IMR-90 (cell line): Measurements from ENCODE around the gene EMX1. TPM values are rescaled to one million over a fixed set of nuclear protein-coding genes. Genes with fewer than 3 reads are reported as not detected.

Experiments
- ATAC-seq: fragments of 200-7000 bp; cut with Tn5 transposase; 2 replicates; pipeline ENCODE4 v1.9.1; 2020; ENCODE audit warnings: low read depth, mild to moderate bottlenecking, moderate library complexity
- BruUV-seq: library from RNA; stranded (reverse); fragments of 400-500 nt; replicated peaks from 2 replicates; lab custom pipeline; 2021; lab: Mats Ljungman, UMichigan
- CTCF ChIA-PET: fragments of 300-600 bp; formaldehyde crosslinking; extraction: SDS; loops from one replicate; lab custom pipeline; 2021; ENCODE audit warnings: antibody characterized with exemption; lab: Yijun Ruan, JAX
- POLR2A ChIA-PET: fragments of 300-600 bp; sonication (Branson Sonifier 250); formaldehyde crosslinking; loops from one replicate; lab custom pipeline; 2022; ENCODE audit warnings: antibody characterized with exemption; ENCODE audit not compliant: unreplicated experiment; lab: Charles Lee
- DNase-seq: peaks from one replicate; pipeline ENCODE4 v3.0.0; 2013
- H2AFZ ChIP-seq: replicated peaks from 2 replicates; pipeline ENCODE3; 2013; ENCODE audit warnings: low read length, mild to moderate bottlenecking; ENCODE audit not compliant: poor library complexity
- H2AK5ac ChIP-seq: 2 replicates; pipeline ENCODE4 v1.6.1; 2013; ENCODE audit warnings: low read depth, low read length, inconsistent platforms
- H2AK9ac ChIP-seq: replicated peaks from 2 replicates; pipeline ENCODE3; 2013; ENCODE audit warnings: mild to moderate bottlenecking, low read depth, low read length, moderate library complexity; ENCODE audit not compliant: poor library complexity
- H2BK120ac ChIP-seq: 2 replicates; pipeline ENCODE4 v1.6.1; 2013; ENCODE audit warnings: low read depth, low read length, inconsistent platforms
- H2BK15ac ChIP-seq: 3 replicates; pipeline ENCODE4 v1.6.1; 2013; ENCODE audit warnings: low read depth, low read length, inconsistent platforms
- H2BK20ac ChIP-seq: 2 replicates; pipeline ENCODE4 v1.6.1; 2013; ENCODE audit warnings: low read depth, mild to moderate bottlenecking, inconsistent platforms, low read length, moderate library complexity
- H2BK5ac ChIP-seq: 2 replicates; pipeline ENCODE4 v1.6.1; 2013; ENCODE audit warnings: mild to moderate bottlenecking, low read depth, low read length, inconsistent platforms; ENCODE audit not compliant: poor library complexity, severe bottlenecking
- H3K14ac ChIP-seq: replicated peaks from 2 replicates; pipeline ENCODE4 v1.6.1; 2013; ENCODE audit warnings: low read depth, low read length, inconsistent platforms
- H3K18ac ChIP-seq: 2 replicates; pipeline ENCODE4 v1.6.1; 2013; ENCODE audit warnings: low read depth, low read length, control low read depth
- H3K23ac ChIP-seq: 2 replicates; pipeline ENCODE4 v1.6.1; 2013; ENCODE audit warnings: low read depth, low read length, inconsistent platforms
- H3K27ac ChIP-seq: 2 replicates; pipeline ENCODE4 v1.5.1; 2013; ENCODE audit warnings: mild to moderate bottlenecking, control low read depth, low read length; ENCODE audit not compliant: insufficient read depth
- H3K27me3 ChIP-seq: 2 replicates; pipeline ENCODE4 v1.6.1; 2013; ENCODE audit warnings: low read length; ENCODE audit not compliant: control insufficient read depth, insufficient read depth
- H3K36me3 ChIP-seq: 2 replicates; pipeline ENCODE4 v1.6.1; 2013; ENCODE audit warnings: low read length, mixed read lengths; ENCODE audit not compliant: control insufficient read depth, insufficient read depth
- H3K4ac ChIP-seq: 2 replicates; pipeline ENCODE4 v1.6.1; 2013; ENCODE audit warnings: low read depth, low read length, inconsistent platforms
- H3K4me1 ChIP-seq: 2 replicates; pipeline ENCODE4 v1.6.1; 2013; ENCODE audit warnings: low read length, mixed read lengths; ENCODE audit not compliant: control insufficient read depth, insufficient read depth
- H3K4me2 ChIP-seq: 2 replicates; pipeline ENCODE4 v1.6.1; 2013; ENCODE audit warnings: low read depth, mild to moderate bottlenecking, control low read depth, low read length, moderate library complexity
- H3K4me3 ChIP-seq: 2 replicates; pipeline ENCODE4 v1.5.1; 2013; ENCODE audit warnings: low read depth, mild to moderate bottlenecking, control low read depth, low read length, moderate library complexity; ENCODE audit not compliant: insufficient read depth
- H3K56ac ChIP-seq: 2 replicates; pipeline ENCODE4 v1.6.1; 2013; ENCODE audit warnings: low read length, inconsistent platforms; ENCODE audit not compliant: insufficient read depth; ENCODE audit errors: extremely low read depth
- H3K79me1 ChIP-seq, 2 experiments: 2 replicates each; pipeline ENCODE4 v1.6.1; 2013; ENCODE audit warnings: low read length in 2 of 2, inconsistent platforms in 1 of 2, low read depth in 1 of 2
- H3K9ac ChIP-seq: 2 replicates; pipeline ENCODE4 v1.6.1; 2013; ENCODE audit warnings: low read depth, low read length, control low read depth
- H3K9me1 ChIP-seq: 2 replicates; pipeline ENCODE4 v1.6.1; 2013; ENCODE audit warnings: low read length, inconsistent platforms; ENCODE audit not compliant: insufficient read depth
- H3K9me3 ChIP-seq: 2 replicates; pipeline ENCODE4 v1.6.1; 2013; ENCODE audit warnings: low read length; ENCODE audit not compliant: control insufficient read depth, insufficient read depth
- H4K20me1 ChIP-seq: 2 replicates; pipeline ENCODE4 v1.6.1; 2013; ENCODE audit warnings: low read length, inconsistent platforms; ENCODE audit not compliant: insufficient read depth
- H4K5ac ChIP-seq: 2 replicates; pipeline ENCODE4 v1.6.1; 2013; ENCODE audit warnings: mild to moderate bottlenecking, low read depth, low read length, control low read depth
- H4K8ac ChIP-seq, 2 experiments: 2 replicates each; pipeline ENCODE4 v1.6.1; 2013; ENCODE audit warnings: low read depth in 2 of 2, low read length in 2 of 2, control low read depth in 1 of 2, inconsistent platforms in 1 of 2
- H4K91ac ChIP-seq: 2 replicates; pipeline ENCODE4 v1.6.1; 2013; ENCODE audit warnings: low read depth, low read length, inconsistent platforms; ENCODE audit not compliant: insufficient read depth
- BHLHE40 ChIP-seq: fragments of 150-350 bp; IDR thresholded peaks from 2 replicates; pipeline ENCODE4 v1.6.1; 2016; ENCODE audit warnings: mild to moderate bottlenecking, low read depth, low read length
- CEBPB ChIP-seq: IDR thresholded peaks from 2 replicates; pipeline ENCODE4 v1.6.1; 2012; ENCODE audit warnings: low read depth, low read length, improper control_type of control experiment
- CHD1 ChIP-seq: IDR thresholded peaks from 2 replicates; pipeline ENCODE4 v1.6.1; 2012; ENCODE audit warnings: low read depth, low read length, improper control_type of control experiment
- FOS ChIP-seq: fragments of 150-350 bp; IDR thresholded peaks from 2 replicates; pipeline ENCODE4 v1.6.1; 2016; ENCODE audit warnings: low read depth, low read length
- MAFK ChIP-seq: IDR thresholded peaks from 2 replicates; pipeline ENCODE4 v1.6.1; 2012; ENCODE audit warnings: low read depth, low read length, improper control_type of control experiment
- MAZ ChIP-seq: IDR thresholded peaks from 2 replicates; pipeline ENCODE4 v1.6.1; 2012; ENCODE audit warnings: low read depth, mild to moderate bottlenecking, low read length, improper control_type of control experiment, moderate library complexity, borderline replicate concordance
- MXI1 ChIP-seq: IDR thresholded peaks from 2 replicates; pipeline ENCODE4 v1.6.1; 2012; ENCODE audit warnings: low read depth, mild to moderate bottlenecking, low read length, moderate library complexity, borderline replicate concordance
- NFE2L2 ChIP-seq: fragments of 150-350 bp; IDR thresholded peaks from 2 replicates; pipeline ENCODE4 v1.6.1; 2016; ENCODE audit warnings: low read depth, mild to moderate bottlenecking, low read length
- POLR2A ChIP-seq: IDR thresholded peaks from 2 replicates; pipeline ENCODE4 v1.6.1; 2012; ENCODE audit warnings: mild to moderate bottlenecking, low read depth, low read length
- RAD21 ChIP-seq: IDR thresholded peaks from 2 replicates; pipeline ENCODE4 v1.6.1; 2012; ENCODE audit warnings: low read length, improper control_type of control experiment
- RCOR1 ChIP-seq: IDR thresholded peaks from 2 replicates; pipeline ENCODE4 v1.6.1; 2012; ENCODE audit warnings: mild to moderate bottlenecking, low read length, improper control_type of control experiment; ENCODE audit not compliant: insufficient replicate concordance
- RFX5 ChIP-seq: IDR thresholded peaks from 2 replicates; pipeline ENCODE4 v1.8.0; 2012; ENCODE audit warnings: low read depth, mild to moderate bottlenecking, low read length, moderate library complexity
- SMC3 ChIP-seq: fragments of 150-350 bp; IDR thresholded peaks from 2 replicates; pipeline ENCODE4 v1.6.1; 2016; ENCODE audit warnings: low read depth, mild to moderate bottlenecking, antibody characterized with exemption, low read length, moderate library complexity
- WGBS, 2 experiments: methylation state at CpG; one replicate each; pipeline versions ENCODE4 v1.1.5 to v1.1.7; 2013; ENCODE audit warnings: missing lambda C conversion rate in 2 of 2; ENCODE audit not compliant: insufficient read length in 1 of 2; ENCODE audit errors: extremely low coverage in 2 of 2; 5-methylcytosine and 5-hydroxymethylcytosine counted together
- dilution Hi-C: fragments of 300-500 bp; cut with HindIII; formaldehyde crosslinking; loops from one replicate; pipeline ENCODE4 v1.14.3; 2018; ENCODE audit warnings: low sequenced_read_pairs; ENCODE audit not compliant: unreplicated experiment
- in situ Hi-C: fragments of 300-500 bp; cut with MboI; formaldehyde crosslinking; loops from 3 replicates; pipeline ENCODE4 v1.14.3; 2019; ENCODE audit warnings: low sequenced_read_pairs, inconsistent platforms, mixed read lengths
- intact Hi-C: fragments of 100-400 bp; cut with micrococcal nuclease; formaldehyde crosslinking; loops from 2 replicates; pipeline ENCODE4 v1.10.0; 2022
- polyA plus RNA-seq, 3 experiments: library from polyadenylated mRNA; depleted of rRNA; stranded (reverse); fragments of >200 nt; gene quantifications; 2 replicates each; pipeline ENCODE4 v1.2.3, GENCODE V29; 2012; ENCODE audit warnings: low replicate concordance in 1 of 3
- total RNA-seq: library from RNA; depleted of rRNA; stranded (reverse); fragments of >200 nt; gene quantifications from 2 replicates; pipeline ENCODE4 v1.2.3, GENCODE V29; 2012
- TF ChIP-seq, protein P1 (sequence below): fragments of 150-350 bp; IDR thresholded peaks from 2 replicates; pipeline ENCODE4 v1.6.1; 2017; ENCODE audit warnings: mild to moderate bottlenecking, antibody characterized with exemption, low read length, low read depth
- TF ChIP-seq, protein P2 (sequence below): conservative IDR thresholded peaks from 2 replicates; pipeline ENCODE4 v1.5.1; 2012; ENCODE audit warnings: mild to moderate bottlenecking, low read depth, low read length, improper control_type of control experiment
- TF ChIP-seq, protein P3 (sequence below): fragments of 150-350 bp; IDR thresholded peaks from 2 replicates; pipeline ENCODE4 v1.6.1; 2016; ENCODE audit warnings: low read depth, mild to moderate bottlenecking, low read length, moderate library complexity, borderline replicate concordance

EMX1 gene
- total and polyA plus RNA-seq, 2 of the 4 experiments (the other 2 are of a cell fraction) = not detected

DNA sequence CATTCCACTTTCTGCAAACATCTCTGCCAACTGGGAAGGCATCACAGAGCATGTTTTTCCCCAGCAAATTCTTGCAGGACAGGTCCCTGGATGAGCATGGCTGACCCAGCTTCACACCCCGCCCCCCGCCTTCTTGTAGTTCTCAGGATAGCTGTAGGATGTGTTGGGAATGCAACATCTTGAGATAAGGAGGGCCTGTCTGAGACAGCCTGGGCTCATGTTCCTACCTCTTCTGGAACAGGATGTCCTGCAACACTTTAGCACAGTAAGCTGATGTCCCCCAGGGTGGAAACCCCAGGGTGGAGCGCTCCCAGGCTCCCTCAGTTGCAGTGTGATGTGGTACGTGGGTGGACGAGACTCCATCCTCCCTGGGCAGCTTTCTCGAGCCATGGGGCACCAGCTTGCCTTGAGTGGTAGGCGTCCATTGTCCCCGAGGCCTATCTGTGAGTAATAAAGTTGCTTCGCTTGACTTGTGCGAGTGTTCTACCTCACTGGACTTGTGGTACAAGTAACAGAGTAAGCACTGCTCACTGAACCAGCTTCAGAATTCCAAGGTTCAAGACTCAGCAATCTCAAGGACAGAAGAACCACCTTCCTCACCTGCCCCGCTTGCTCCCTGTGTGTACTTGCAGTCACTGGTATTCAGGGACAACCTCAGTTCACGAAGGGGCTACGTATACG is 48.6 kb downstream of the EMX1 start:
- Histone ChIP-seq H3K56ac (no peak overlapping the region), H2AK9ac (no peak overlapping the region), H3K23ac (no peak overlapping the region), H3K9me1 (peaks cover 11% of the 10 kb centered on the region; the same call in 1 of the 2 replicates), H4K91ac (no peak overlapping the region), H3K4ac (no peak overlapping the region), H3K14ac (no peak overlapping the region), H3K4me2 (no peak overlapping the region), H3K9ac (no peak overlapping the region), H3K18ac (no peak overlapping the region), H4K5ac (no peak overlapping the region), H3K4me1 (no peaks in the 10 kb centered on the region), H3K36me3 (0 out of 2 replicates have a peak, but pooled peaks cover 3% of the 10 kb centered on the region), H2BK120ac (no peak overlapping the region), H2BK5ac (no peak overlapping the region), H2AK5ac (no peak overlapping the region), H2BK15ac (no peak overlapping the region), H2BK20ac (no peak overlapping the region), H4K8ac (no peak overlapping the region), H3K27me3 (no peaks in the 10 kb centered on the region), H2AFZ (no peak overlapping the region), H3K4me3 (no peak overlapping the region), H3K79me1 (no peaks in the 10 kb centered on the region), H3K27ac (no peak overlapping the region), H3K9me3 (no peaks in the 10 kb centered on the region), H4K20me1 (no peaks in the 10 kb centered on the region)
- ChIA-PET POLR2A (no interaction called here), CTCF (interaction anchor here (1.0 kb wide), 1 partner anchor 73 kb away, joined by 4 read pairs; no protein-coding TSS in a partner anchor)
- DNase-seq = no peak
- dilution Hi-C loops = no loop called here
- TF ChIP-seq RCOR1 (no peak), CEBPB (no peak), CHD1 (no peak), BHLHE40 (no peak), RFX5 (no peak), FOS (no peak), POLR2A (no peak), NFE2L2 (no peak), MAZ (no peak), RAD21 (no peak), MAFK (no peak), SMC3 (no peak), MXI1 (no peak)
- TF ChIP-seq, protein P1, sequence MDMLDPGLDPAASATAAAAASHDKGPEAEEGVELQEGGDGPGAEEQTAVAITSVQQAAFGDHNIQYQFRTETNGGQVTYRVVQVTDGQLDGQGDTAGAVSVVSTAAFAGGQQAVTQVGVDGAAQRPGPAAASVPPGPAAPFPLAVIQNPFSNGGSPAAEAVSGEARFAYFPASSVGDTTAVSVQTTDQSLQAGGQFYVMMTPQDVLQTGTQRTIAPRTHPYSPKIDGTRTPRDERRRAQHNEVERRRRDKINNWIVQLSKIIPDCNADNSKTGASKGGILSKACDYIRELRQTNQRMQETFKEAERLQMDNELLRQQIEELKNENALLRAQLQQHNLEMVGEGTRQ = no peak
- TF ChIP-seq, protein P2, sequence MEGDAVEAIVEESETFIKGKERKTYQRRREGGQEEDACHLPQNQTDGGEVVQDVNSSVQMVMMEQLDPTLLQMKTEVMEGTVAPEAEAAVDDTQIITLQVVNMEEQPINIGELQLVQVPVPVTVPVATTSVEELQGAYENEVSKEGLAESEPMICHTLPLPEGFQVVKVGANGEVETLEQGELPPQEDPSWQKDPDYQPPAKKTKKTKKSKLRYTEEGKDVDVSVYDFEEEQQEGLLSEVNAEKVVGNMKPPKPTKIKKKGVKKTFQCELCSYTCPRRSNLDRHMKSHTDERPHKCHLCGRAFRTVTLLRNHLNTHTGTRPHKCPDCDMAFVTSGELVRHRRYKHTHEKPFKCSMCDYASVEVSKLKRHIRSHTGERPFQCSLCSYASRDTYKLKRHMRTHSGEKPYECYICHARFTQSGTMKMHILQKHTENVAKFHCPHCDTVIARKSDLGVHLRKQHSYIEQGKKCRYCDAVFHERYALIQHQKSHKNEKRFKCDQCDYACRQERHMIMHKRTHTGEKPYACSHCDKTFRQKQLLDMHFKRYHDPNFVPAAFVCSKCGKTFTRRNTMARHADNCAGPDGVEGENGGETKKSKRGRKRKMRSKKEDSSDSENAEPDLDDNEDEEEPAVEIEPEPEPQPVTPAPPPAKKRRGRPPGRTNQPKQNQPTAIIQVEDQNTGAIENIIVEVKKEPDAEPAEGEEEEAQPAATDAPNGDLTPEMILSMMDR = no peak
- TF ChIP-seq, protein P3, sequence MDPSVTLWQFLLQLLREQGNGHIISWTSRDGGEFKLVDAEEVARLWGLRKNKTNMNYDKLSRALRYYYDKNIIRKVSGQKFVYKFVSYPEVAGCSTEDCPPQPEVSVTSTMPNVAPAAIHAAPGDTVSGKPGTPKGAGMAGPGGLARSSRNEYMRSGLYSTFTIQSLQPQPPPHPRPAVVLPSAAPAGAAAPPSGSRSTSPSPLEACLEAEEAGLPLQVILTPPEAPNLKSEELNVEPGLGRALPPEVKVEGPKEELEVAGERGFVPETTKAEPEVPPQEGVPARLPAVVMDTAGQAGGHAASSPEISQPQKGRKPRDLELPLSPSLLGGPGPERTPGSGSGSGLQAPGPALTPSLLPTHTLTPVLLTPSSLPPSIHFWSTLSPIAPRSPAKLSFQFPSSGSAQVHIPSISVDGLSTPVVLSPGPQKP = no peak
- no TSS peak for BruUV-seq
- ATAC-seq = no peak
- intact Hi-C loops = no loop called here
- in situ Hi-C loops = no loop called here
- whole genome bisulfite sequencing, 2 experiments = 95% methylated on average over 6 of the region's 14 CpGs; no CpG with 5 or more reads in 1 of the 2 experiments
